ENCODE data around the gene SAV1.

Gene SAV1

DNA sequence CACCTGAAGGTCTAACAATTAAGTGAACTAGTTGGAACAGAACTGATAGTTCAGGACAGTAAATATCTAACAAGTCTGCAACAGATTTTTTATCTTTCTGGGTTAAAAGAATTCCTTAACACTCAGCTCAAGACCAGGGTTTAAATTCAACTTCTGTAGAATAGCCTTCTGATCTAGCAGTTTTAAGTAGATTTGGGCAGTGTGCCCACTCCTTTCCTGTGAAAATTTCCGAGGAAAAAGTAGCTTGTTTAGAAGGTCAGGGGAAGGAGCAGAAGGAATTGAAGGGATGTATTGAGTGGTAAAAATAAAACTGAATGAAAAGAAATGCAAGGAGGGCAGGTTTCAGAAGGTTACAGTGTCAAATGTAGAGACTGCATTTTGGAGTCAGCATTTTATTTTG lies 62.3 kb downstream of the SAV1 start:
- no peak for DNase-seq

DNA sequence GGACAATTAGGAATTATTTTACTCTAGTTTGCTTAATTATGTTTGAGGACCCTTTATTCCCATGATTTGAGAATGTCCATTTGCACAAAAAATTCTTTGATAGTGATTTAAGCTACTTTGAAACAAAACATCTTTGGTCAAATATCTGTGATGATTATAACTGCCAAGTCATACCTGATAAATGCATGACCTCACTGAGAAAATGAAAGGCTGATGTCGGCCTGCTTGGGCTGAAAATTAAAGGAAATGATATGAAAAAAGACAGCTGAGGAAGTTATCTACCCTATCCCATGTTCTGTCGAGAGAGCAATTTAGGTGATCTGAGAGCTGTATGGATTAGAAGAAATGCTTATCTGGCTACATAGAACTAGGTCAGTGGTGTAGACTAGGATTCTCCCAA lies 64.5 kb downstream of the SAV1 start:
- DNase-seq, result no peak

DNA sequence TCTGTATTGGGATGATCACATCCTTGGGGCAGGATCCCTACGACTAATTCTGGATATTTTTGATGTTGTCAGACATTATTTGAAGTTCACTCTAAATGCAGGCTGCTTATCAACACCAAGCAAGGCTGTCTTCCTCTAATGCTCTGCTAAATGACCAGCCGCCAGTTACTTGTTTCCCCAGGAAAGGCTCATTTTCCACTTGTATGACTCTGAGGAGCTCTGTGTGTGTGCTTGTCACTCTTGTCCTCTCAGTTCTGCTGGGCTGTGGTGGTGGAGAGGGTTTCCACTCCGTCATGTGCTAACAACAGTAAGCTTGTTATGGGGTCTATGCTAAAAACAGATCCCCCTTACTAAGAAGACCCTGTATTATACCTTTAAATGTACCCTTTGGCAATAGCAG lies 66.1 kb downstream of the SAV1 start:
- DNase-seq, result no peak

DNA sequence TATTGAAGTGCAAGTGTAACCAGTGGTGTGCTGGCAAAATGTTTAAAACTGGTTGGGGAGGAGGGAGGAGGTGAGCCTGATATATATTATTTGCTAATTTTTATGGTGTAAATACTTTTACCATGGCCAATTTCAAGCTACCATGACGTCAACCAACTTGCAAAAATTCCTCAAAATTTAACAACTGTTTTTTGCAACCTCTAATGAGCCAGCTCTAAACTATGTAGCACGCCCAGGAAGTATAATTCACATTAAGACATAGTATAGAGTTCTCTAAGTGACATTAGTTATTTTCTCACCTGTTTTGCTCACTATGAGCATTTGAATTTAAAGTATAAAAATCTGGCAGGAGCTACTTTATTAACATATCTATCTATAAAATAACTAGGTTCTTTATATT lies 66.7 kb downstream of the SAV1 start:
- DNase-seq, result no peak

DNA sequence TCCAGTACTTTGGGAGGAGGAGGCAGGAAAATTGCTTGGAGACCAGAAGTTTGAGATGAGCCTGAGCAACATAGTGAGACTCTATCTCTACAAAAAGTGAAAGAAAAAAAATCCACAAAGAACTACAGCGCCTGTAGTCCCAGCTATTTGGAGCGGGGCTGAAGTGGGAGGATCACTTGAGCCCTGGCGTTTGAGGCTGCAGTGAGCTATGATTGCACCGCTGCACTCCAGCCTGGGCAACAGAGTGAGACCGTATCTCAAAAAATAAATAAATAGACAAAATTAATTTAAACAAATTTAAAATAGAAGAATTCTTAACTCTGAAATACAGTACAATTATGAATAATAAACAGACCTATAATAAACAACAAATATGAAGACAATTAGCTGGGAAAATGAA lies 67.3 kb downstream of the SAV1 start:
- no peak for DNase-seq

DNA sequence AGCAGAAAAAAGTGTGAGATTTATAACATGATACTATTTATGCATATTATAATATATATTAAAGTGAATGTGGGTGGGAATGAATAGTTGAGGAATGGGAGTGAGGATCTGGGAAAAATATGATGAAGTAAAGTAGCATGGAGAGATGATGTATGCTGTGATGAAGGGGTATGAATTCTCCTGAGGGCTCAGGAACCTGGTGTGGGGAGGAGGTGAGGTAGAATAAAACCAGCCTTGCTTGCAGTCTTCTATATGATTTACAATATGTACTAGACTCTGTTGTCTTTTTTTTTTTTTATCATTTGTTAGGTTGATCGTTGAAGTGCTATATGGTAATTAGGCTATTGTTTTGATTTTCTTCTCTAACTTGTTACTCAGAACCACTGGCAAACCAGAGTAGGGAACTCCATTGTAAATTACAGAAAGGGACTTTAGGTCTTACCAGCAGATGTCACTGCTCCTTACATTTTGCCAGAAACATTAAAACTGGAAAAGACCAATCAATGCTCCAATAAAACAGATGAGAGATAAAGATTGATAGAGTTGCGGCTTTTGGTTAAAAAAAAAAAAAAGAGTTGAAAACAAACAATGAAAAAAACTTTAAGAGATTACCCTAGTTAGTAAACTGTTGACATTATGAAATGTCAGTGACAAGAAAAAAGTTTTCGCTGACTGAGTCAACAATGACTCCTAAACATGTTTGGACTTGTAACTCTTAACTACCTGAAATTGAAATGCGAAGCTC lies 68.2 kb downstream of the SAV1 start:
- no peak for DNase-seq

DNA sequence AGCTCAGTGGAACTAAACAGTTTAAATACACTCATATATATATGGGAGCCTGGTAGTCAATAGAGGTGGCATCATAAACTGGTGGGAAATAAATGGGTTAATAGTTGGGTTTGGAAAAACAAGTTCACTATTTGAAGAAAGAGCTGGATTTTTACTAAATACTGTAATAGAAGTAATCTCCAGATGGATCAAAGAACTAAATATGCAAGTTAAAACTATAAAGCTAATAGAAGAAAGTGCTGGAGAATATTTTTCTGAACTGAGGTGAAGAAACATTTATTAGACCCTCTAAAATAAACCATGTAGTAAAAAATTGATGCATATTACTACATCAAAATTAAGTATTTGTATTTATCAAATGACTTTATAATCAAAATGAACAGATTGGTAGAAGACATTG lies 69.3 kb downstream of the SAV1 start:
- no peak for DNase-seq

DNA sequence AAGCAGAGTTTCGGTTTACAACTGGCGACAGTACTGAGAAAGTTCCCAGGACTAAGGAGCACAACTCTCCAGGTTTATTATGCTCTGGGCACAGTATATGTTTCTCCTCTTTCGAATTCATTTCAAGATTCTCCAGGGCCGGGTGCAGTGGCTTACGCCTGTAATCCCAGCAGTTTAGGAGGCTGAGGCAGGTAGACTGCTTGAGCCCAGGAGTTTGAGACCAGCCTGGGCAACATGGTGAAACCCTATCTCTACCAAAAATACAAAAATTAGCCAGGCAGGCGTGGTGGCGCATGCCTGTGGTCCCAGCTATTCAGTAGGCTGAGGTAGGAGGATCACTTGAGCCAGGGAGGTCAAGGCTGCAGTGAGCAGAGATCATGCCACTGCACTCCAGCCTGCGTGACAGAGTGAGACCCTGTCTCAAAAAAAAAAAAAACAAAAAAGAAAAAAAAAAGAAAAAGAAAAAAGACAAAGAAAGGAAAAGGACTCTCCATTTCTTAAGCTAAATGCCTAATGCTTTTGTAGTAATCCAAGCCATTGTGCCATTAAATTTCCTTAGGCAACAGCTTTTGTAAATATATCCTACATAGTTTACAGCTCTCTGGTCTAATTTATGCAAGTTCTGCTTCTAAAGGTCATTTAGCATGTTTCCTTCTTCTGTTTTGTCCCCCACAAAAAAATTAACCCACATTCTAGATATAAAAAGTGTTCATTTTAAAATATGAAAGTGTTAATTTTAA lies 73.4 kb downstream of the SAV1 start:
- DNase-seq, result no peak

DNA sequence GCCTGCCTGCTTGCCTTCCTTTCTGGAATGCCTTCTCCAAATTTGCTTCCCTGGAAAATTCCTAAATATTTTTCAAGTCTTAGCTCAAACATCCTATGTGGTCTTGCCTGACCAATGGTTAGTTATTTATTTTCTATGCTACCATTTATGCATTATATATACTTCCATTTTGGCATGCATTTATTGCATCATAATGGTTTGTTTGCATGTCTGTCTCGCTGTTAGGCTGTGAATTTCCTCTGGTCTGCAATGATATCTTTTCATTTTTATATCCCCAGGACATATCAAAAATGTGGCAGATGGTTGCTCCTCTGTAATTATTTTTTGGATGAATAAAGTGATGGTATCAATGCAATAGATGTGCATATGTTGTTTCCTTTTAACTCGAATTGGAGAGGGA lies 77.6 kb downstream of the SAV1 start:
- DNase-seq, result no peak

All from NCI-H774 (cell line).